Measurements from ENCODE around the gene SFT2D1.

The SFT2D1 gene

DNA sequence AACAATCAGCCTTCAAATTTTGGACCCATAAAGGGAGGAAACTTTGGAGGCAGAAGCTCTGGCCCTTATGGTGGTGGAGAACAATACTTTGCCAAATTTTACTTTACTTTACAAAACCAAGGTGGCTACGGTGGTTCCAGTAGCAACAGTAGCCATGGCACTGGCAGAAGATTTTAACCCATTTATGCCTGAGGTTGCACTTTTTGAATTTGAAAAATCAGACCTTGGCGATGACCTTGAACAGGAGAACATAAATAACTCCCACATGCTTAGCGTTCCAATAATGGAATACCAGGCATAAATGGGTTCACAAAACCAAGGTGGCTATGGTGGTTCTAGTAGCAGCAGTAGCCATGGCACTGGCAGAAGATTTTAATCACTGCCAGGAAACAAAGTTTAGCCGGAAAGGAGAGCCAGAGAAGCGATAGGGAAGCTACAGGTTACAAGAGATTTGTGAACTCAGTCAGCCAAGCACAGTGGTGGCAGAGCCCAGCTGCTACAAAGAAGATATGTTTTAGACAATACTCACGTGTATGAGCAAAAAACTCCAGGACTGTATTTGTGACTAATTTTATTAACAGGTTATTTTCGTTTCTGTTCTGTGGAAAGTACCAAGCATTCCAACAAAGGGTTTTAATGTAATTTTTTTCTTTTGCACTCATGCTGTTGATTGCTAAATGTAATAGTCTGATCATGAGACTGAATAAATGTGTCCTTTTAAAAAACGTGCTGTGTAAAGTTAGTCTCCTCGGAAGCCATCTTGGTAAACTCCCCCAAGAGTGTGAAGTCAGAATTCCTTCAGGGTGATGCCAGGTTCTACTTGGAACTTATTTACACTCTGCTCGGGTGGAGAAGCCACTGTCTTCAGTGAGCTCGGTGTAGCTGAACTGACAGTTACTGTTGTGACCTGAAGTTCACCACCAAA lies 6.7 kb downstream of the SFT2D1 start:
- Histone ChIP-seq H2AFZ (ENCODE audit: low read length, unreplicated experiment) (no peak overlapping the region), H3K27ac (ENCODE audit: low read depth, low read length) (no peak overlapping the region)

DNA sequence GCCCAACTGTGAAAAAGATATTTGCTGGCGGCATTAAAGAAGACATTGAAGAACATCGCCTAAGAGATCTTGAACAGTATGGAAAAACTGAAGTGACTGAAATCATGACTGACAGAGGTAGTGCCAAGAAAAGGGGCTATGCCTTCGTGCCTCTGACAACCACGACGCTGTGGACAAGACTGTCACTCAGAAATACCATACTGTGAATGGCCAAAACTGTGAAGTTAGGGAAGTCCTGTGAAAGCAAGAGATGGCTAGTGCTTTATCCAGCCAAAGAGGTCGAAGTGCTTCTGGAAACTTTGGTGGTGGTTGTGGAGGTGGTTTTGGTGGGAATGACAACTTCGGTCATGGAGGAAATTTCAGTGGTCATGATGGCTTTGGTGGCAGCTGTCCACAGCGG lies 7.5 kb downstream of the SFT2D1 start:
- Histone ChIP-seq H3K36me3 (ENCODE audit: insufficient read depth, low read length) (peaks cover 4% of the 10 kb centered on the region; the same call in 1 of the 2 replicates), H3K27ac (ENCODE audit: low read depth, low read length) (no peak overlapping the region), H3K4me1 (ENCODE audit: control insufficient read depth, insufficient read depth, low read length, unreplicated experiment) (peaks cover 1% of the 10 kb centered on the region)

More for the DNA sequence above, 6.7 kb downstream of the SFT2D1 start:
- H3K27me3 ChIP-seq (ENCODE audit: insufficient read depth, low read length): no peaks in the 10 kb centered on the region
- peaks cover 9% of the 10 kb centered on the region for H3K4me1 ChIP-seq (ENCODE audit: control insufficient read depth, insufficient read depth, low read length, unreplicated experiment)
- H3K36me3 ChIP-seq (ENCODE audit: insufficient read depth, low read length): peaks cover 4% of the 10 kb centered on the region; the same call in 1 of the 2 replicates
- H3K4me3 ChIP-seq (ENCODE audit: low read depth, low read length): no peak overlapping the region
- peaks cover 90% of the 10 kb centered on the region for H3K79me2 ChIP-seq (ENCODE audit: control insufficient read depth, insufficient read depth, low read length, unreplicated experiment)

DNA sequence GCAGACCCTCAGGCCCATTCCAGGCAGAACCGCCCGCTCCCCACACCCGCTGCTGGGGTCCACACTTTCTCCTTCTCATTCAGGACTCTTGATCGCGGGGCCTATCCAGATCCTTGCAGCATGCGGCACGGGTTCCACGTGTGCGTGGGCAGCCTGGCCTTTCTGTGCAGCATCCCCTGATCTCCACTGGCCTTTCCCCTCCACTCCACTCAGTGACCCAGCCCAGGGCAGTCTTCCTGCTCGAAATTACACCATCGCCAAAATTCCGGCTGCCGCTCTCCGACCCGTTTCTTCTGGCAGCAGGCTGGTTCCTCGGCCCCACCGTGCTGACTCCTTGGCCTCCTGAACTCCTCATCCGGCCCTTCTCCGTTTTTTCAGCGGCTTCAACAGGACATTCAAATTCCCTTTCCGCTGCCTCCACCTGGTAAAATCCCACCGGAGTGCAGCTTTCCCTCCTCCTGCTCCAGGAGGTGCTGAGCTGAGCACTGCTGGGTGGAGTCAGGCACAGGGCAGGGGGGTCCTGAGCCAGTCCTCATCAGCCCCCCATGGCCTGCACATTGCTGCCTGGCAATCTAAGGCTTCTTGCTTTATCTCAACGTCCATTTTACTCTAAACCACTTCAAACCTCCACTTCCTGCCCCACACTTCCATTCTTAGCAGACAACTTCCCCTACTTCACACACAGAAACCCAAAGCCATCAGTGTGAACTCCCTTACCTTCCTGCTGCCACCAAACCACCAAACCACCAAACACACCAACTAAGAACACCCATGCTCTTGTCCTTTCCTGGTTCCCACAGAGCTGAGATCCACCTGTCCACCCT lies 9.0 kb downstream of the SFT2D1 start:
- no peak overlapping the region for H3K27ac ChIP-seq (ENCODE audit: low read depth, low read length)
- no peaks in the 10 kb centered on the region for H3K27me3 ChIP-seq (ENCODE audit: insufficient read depth, low read length)
- H3K79me2 ChIP-seq (ENCODE audit: control insufficient read depth, insufficient read depth, low read length, unreplicated experiment): peaks cover 83% of the 10 kb centered on the region
- no peaks in the 10 kb centered on the region for H3K4me1 ChIP-seq (ENCODE audit: control insufficient read depth, insufficient read depth, low read length, unreplicated experiment)
- H3K4me3 ChIP-seq (ENCODE audit: low read depth, low read length): no peak overlapping the region
- no peak overlapping the region for H2AFZ ChIP-seq (ENCODE audit: low read length, unreplicated experiment)
- peaks cover 4% of the 10 kb centered on the region; the same call in 1 of the 2 replicates for H3K36me3 ChIP-seq (ENCODE audit: insufficient read depth, low read length)

More for the DNA sequence above, 7.5 kb downstream of the SFT2D1 start:
- H3K4me3 ChIP-seq (ENCODE audit: low read depth, low read length): no peak overlapping the region
- H3K79me2 ChIP-seq (ENCODE audit: control insufficient read depth, insufficient read depth, low read length, unreplicated experiment): peaks cover 88% of the 10 kb centered on the region
- no peaks in the 10 kb centered on the region for H3K27me3 ChIP-seq (ENCODE audit: insufficient read depth, low read length)
- H2AFZ ChIP-seq (ENCODE audit: low read length, unreplicated experiment): no peak overlapping the region

- Histone ChIP-seq H3K4me1 (ENCODE audit: control insufficient read depth, insufficient read depth, low read length, unreplicated experiment) (no peaks in the 10 kb centered on the region), H3K79me2 (ENCODE audit: control insufficient read depth, insufficient read depth, low read length, unreplicated experiment) (peaks cover 71% of the 10 kb centered on the region), H2AFZ (ENCODE audit: low read length, unreplicated experiment) (no peak overlapping the region), H3K27ac (ENCODE audit: low read depth, low read length) (no peak overlapping the region), H3K27me3 (ENCODE audit: insufficient read depth, low read length) (no peaks in the 10 kb centered on the region), H3K4me3 (ENCODE audit: low read depth, low read length) (no peak overlapping the region), H3K36me3 (ENCODE audit: insufficient read depth, low read length) (no peaks in the 10 kb centered on the region)
Observed at GRCh38 chr6:166331503-166332415, 10.6 kb downstream of the SFT2D1 start.

DNA sequence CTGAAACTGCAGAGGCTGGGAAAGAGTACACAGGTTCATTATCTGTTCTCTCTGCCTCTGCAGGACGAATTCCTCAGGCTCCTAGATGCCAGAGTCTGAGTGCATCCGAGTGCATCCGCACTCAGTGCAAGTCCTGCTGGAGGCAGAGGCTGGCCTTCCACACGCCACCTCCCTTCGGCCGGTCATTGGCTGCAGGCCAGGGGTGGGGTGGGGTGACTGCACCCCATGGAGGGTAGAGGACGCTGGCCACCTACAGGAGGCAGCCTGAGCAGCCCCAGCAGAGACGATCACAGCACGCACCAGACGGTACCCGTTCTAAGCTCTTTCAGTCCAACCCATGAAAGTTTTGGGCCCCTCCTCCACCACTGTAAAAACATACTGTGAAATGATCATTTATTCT lies 11.7 kb downstream of the SFT2D1 start:
- Histone ChIP-seq H3K27me3 (ENCODE audit: insufficient read depth, low read length) (no peaks in the 10 kb centered on the region), H3K27ac (ENCODE audit: low read depth, low read length) (no peak overlapping the region), H3K4me3 (ENCODE audit: low read depth, low read length) (no peak overlapping the region), H3K36me3 (ENCODE audit: insufficient read depth, low read length) (no peaks in the 10 kb centered on the region), H3K79me2 (ENCODE audit: control insufficient read depth, insufficient read depth, low read length, unreplicated experiment) (peaks cover 61% of the 10 kb centered on the region), H2AFZ (ENCODE audit: low read length, unreplicated experiment) (no peak overlapping the region), H3K4me1 (ENCODE audit: control insufficient read depth, insufficient read depth, low read length, unreplicated experiment) (no peaks in the 10 kb centered on the region)

DNA sequence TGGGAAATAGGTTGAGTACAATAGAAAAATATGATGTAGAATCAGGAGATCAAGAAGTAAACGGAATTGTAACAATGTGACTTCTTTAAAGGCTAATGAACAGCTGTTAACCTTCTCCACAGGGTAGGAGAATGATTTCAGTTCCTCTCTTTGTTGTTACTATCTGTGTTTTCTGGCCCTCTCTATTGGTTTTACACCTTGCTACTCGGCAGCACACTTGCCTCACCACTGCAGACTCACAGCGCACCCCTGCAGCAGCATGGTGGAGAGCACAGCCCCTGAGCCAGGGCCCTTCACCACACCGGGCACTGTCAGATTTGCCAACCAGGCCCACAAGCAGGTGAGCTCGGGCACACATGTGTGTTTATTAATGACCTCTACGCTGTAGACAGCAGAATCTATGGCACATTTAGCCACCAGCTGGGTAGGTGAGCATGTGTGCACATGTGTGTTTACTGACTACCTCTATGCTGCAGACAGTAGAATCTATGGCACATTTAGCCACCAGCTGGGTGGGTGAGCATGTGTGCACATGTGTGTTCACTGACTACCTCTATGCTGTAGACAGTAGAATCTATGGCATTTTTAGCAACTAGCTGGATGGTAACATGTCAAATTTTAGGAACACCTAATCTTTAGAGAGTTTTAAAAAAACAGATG lies 16.8 kb downstream of the SFT2D1 start:
- no peak overlapping the region for H2AFZ ChIP-seq (ENCODE audit: low read length, unreplicated experiment)
- 0 out of 2 replicates have a peak, but pooled peaks cover 3% of the 10 kb centered on the region for H3K36me3 ChIP-seq (ENCODE audit: insufficient read depth, low read length)
- peaks cover 19% of the 10 kb centered on the region for H3K79me2 ChIP-seq (ENCODE audit: control insufficient read depth, insufficient read depth, low read length, unreplicated experiment)

DNA sequence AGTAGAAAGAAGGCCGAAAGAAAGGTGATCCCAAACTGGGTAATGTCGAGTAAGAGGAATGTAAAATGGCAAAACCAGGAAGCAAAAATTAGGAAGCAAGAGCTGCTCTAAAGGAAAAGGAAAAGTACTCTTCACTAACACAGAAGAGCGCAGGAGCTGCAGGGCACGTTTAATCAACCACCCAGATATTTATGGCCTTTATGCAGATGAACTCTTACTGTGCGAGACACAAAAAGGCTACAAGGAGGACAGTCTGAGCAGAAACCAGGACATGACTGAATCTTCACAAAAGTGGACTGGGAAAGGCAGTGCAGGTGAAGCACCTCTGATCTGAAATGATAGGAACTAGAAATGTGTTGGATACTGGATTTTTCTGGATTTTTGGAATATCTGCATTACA lies 18.9 kb downstream of the SFT2D1 start:
- peaks cover 7% of the 10 kb centered on the region for H3K36me3 ChIP-seq (ENCODE audit: insufficient read depth, low read length)
- no peak overlapping the region for H2AFZ ChIP-seq (ENCODE audit: low read length, unreplicated experiment)
- no peaks in the 10 kb centered on the region for H3K27me3 ChIP-seq (ENCODE audit: insufficient read depth, low read length)
- H3K4me3 ChIP-seq (ENCODE audit: low read depth, low read length): no peak overlapping the region
- H3K4me1 ChIP-seq (ENCODE audit: control insufficient read depth, insufficient read depth, low read length, unreplicated experiment): no peaks in the 10 kb centered on the region
- no peak overlapping the region for H3K27ac ChIP-seq (ENCODE audit: low read depth, low read length)
- peaks cover 5% of the 10 kb centered on the region for H3K79me2 ChIP-seq (ENCODE audit: control insufficient read depth, insufficient read depth, low read length, unreplicated experiment)

More for the DNA sequence above, 16.8 kb downstream of the SFT2D1 start:
- no peak overlapping the region for H3K4me3 ChIP-seq (ENCODE audit: low read depth, low read length)
- no peaks in the 10 kb centered on the region for H3K4me1 ChIP-seq (ENCODE audit: control insufficient read depth, insufficient read depth, low read length, unreplicated experiment)
- H3K27ac ChIP-seq (ENCODE audit: low read depth, low read length): no peak overlapping the region
- H3K27me3 ChIP-seq (ENCODE audit: insufficient read depth, low read length): no peaks in the 10 kb centered on the region

DNA sequence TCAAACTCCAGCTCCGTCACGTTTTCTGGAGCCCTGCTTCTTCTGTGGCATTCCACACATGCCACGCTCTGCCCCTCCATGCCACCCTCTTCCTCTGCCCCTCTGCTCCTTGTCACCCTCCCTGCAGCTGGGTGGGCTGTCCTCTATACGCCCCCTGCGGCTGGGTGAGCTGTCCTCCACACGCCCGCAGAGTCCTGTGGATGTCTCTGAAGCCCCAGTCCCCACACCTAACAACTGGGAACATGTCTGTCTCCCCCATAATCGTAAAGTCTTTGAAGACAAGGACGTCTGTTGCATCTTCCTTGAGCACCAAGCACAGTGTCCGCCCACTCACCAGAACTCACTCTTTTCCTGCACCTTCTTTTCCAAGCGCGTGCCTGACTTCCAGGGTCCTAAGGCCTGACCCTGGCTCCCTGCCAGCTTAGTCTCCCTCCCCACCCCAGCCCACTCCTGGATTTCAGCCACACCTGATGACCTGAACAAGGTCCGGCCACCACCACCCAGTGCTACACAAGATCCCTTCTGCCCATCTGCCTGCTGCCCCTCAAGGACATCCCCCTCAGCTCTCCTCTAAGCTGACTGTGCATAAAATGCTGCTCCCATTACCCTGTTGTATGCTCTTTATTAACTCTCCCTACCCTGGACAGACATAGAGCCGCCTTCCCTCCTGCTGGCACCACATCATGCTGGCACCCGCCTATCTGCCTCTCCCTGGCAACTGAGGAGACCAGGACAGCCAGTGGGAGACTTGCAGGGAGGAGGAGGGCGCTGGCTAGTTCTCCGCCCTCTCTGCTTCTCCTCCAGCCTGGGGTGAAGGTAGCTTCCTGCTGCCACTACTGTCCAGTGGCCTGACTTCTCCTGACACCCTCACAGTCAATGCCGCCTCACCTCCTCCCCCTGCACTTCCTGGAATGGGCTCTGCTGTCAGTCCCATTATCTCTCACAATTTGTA lies 23.4 kb downstream of the SFT2D1 start:
- Histone ChIP-seq H3K79me2 (ENCODE audit: control insufficient read depth, insufficient read depth, low read length, unreplicated experiment) (no peaks in the 10 kb centered on the region), H3K4me3 (ENCODE audit: low read depth, low read length) (no peak overlapping the region), H3K4me1 (ENCODE audit: control insufficient read depth, insufficient read depth, low read length, unreplicated experiment) (no peaks in the 10 kb centered on the region), H3K27ac (ENCODE audit: low read depth, low read length) (no peak overlapping the region), H2AFZ (ENCODE audit: low read length, unreplicated experiment) (no peak overlapping the region), H3K27me3 (ENCODE audit: insufficient read depth, low read length) (no peaks in the 10 kb centered on the region), H3K36me3 (ENCODE audit: insufficient read depth, low read length) (peaks cover 7% of the 10 kb centered on the region)

- H3K27ac ChIP-seq (ENCODE audit: low read depth, low read length): no peak overlapping the region
- H3K27me3 ChIP-seq (ENCODE audit: insufficient read depth, low read length): no peaks in the 10 kb centered on the region
- peaks cover 7% of the 10 kb centered on the region for H3K36me3 ChIP-seq (ENCODE audit: insufficient read depth, low read length)
- no peaks in the 10 kb centered on the region for H3K79me2 ChIP-seq (ENCODE audit: control insufficient read depth, insufficient read depth, low read length, unreplicated experiment)
- H3K4me1 ChIP-seq (ENCODE audit: control insufficient read depth, insufficient read depth, low read length, unreplicated experiment): no peaks in the 10 kb centered on the region
- H2AFZ ChIP-seq (ENCODE audit: low read length, unreplicated experiment): no peak overlapping the region
- no peak overlapping the region for H3K4me3 ChIP-seq (ENCODE audit: low read depth, low read length)
Observed at GRCh38 chr6:166318227-166318626, 24.1 kb downstream of the SFT2D1 start.

Data from ACC112 (cell line).